ENCODE results near the gene TSBP1.

The TSBP1 gene, protein sequence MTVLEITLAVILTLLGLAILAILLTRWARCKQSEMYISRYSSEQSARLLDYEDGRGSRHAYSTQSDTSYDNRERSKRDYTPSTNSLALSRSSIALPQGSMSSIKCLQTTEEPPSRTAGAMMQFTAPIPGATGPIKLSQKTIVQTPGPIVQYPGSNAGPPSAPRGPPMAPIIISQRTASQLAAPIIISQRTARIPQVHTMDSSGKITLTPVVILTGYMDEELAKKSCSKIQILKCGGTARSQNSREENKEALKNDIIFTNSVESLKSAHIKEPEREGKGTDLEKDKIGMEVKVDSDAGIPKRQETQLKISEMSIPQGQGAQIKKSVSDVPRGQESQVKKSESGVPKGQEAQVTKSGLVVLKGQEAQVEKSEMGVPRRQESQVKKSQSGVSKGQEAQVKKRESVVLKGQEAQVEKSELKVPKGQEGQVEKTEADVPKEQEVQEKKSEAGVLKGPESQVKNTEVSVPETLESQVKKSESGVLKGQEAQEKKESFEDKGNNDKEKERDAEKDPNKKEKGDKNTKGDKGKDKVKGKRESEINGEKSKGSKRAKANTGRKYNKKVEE

DNA sequence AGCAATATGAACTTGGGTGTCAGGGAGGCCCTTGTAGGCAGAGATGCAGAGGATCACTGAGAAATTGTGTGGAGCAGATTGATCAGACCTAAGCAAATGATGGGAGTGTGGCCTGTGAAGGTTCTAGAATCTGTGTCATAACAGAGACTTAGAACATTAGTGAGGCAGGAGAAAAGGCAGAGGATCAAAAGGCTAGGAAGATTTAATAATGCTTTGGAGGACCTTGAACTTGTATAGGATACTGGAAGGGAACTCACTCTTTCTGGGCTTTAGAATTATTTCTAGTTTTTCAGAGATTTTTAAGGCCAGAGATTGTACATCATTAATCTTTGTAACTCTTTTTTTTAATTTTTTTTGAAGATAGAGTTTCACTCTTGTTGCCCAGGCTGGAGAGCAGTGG, at the start of gene TSBP1:
Gene TSBP1, minus strand, starts transcription at position 101 of the 400 bp plus-strand sequence. CDS start 197 bp downstream, outside the sequence.
- H3K27me3 ChIP-seq (replicated peaks; ENCODE audit: control insufficient read depth, insufficient read depth, low read length), result no peaks in the 10 kb centered on the region; the same call in 1 of the 2 replicates
- DNase-seq (ENCODE audit: extremely low read depth, insufficient read length), result no peak
- no peaks in the 10 kb centered on the region for H3K36me3 ChIP-seq (ENCODE audit: control insufficient read depth, insufficient read depth, low read length)
- TF ChIP-seq, protein P1, sequence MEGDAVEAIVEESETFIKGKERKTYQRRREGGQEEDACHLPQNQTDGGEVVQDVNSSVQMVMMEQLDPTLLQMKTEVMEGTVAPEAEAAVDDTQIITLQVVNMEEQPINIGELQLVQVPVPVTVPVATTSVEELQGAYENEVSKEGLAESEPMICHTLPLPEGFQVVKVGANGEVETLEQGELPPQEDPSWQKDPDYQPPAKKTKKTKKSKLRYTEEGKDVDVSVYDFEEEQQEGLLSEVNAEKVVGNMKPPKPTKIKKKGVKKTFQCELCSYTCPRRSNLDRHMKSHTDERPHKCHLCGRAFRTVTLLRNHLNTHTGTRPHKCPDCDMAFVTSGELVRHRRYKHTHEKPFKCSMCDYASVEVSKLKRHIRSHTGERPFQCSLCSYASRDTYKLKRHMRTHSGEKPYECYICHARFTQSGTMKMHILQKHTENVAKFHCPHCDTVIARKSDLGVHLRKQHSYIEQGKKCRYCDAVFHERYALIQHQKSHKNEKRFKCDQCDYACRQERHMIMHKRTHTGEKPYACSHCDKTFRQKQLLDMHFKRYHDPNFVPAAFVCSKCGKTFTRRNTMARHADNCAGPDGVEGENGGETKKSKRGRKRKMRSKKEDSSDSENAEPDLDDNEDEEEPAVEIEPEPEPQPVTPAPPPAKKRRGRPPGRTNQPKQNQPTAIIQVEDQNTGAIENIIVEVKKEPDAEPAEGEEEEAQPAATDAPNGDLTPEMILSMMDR (IDR thresholded peaks at IDR 0.05; ENCODE audit: insufficient read depth, low read length, poor library complexity, severe bottlenecking), result no peak
- no peak within 1 kb of the TSS for H3K4me3 ChIP-seq (replicated peaks; ENCODE audit: low read depth, low read length)

DNA sequence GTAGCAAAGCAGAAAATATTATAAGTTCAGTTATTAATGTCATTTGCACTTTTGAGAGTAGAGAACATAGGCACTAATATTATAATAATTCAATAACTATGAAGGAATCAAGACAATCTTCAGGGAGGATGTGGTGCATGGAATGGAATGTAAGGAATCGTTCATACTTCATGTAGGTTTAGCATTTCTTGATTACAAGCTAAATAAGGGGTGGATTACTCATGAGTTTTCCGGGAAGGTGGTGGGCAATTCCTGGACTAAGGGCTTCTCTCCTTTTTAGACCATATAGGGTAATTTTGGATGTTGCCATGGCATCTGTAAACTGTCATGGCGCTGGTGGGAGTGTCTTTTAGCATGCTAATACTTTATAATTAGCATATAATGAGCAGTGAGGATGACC, 44.3 kb upstream of the TSBP1 start:
- Histone ChIP-seq H3K27me3 (replicated peaks; ENCODE audit: control insufficient read depth, insufficient read depth, low read length) (peaks cover 2% of the 10 kb centered on the region; the same call in 1 of the 2 replicates), H3K36me3 (ENCODE audit: control insufficient read depth, insufficient read depth, low read length) (no peaks in the 10 kb centered on the region), H3K4me3 (replicated peaks; ENCODE audit: low read depth, low read length) (no peak overlapping the region)
- TF ChIP-seq, protein P1 (IDR thresholded peaks at IDR 0.05; ENCODE audit: insufficient read depth, low read length, poor library complexity, severe bottlenecking), result no peak
- DNase-seq (ENCODE audit: extremely low read depth, insufficient read length), result no peak

DNA sequence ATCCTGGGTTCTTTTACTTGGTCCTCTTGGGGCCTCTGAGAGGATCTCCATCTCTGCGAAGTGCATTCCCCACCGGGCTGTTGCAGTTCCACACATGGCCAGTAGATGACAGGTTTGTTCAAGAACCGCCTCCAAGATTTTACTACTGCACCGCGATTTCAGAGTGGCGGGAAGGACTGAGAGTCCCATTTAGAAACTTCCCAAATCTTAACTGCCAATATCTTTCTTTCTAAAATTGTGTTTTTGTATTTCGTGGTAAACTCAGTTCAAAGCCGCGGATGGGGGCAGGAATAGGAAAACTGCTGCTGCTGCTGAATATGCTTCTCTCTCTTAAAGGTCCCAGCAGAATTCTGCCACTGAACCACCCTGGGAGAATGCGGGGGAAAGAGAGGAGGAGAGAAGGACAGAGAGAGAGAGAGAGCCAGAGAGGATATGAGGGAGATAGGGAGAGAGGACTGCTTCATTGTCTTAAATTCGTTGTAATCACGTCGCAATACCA, 43.9 kb upstream of the TSBP1 start:
- TF ChIP-seq, protein P1 (IDR thresholded peaks at IDR 0.05; ENCODE audit: insufficient read depth, low read length, poor library complexity, severe bottlenecking), result peak; percentile 97
- no peak overlapping the region for H3K4me3 ChIP-seq (replicated peaks; ENCODE audit: low read depth, low read length)

DNA sequence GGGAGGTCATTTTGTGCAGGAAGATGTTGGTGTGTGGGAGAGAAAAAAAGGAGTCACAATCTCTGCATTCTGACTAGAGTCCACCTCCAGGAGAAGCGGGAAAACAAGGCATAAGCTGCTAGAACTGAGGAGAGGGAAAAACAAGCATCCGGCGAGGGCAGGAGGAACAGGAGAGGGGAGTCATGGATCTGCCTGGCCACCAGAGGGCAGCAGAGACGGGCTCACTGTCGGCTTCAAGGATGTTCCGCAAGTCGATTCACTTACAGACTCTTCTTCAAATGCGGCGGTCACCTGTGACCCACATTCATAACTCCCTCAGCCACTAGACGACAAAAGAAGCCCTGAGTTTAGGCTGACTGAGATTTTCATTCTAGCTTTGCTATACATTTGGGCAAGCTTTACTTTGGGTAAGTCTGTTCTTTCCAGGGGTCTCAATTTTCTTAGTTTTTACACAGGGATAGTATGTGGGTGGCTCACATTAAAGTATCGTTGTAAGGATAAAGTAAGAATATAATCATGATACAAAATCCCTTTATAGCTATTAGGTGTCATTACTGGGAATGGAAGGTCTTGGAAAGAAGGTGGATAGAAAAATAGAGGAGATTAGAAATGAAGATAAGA, 41.8 kb upstream of the TSBP1 start:
- no peaks in the 10 kb centered on the region for H3K36me3 ChIP-seq (ENCODE audit: control insufficient read depth, insufficient read depth, low read length)
- peaks cover 2% of the 10 kb centered on the region; the same call in 1 of the 2 replicates for H3K27me3 ChIP-seq (replicated peaks; ENCODE audit: control insufficient read depth, insufficient read depth, low read length)
- TF ChIP-seq, protein P1 (IDR thresholded peaks at IDR 0.05; ENCODE audit: insufficient read depth, low read length, poor library complexity, severe bottlenecking), result peak; percentile 88
- peak; percentile 66 for DNase-seq (ENCODE audit: extremely low read depth, insufficient read length)
- no peak overlapping the region for H3K4me3 ChIP-seq (replicated peaks; ENCODE audit: low read depth, low read length)

More for the DNA sequence above, 43.9 kb upstream of the TSBP1 start:
- DNase-seq (ENCODE audit: extremely low read depth, insufficient read length), result no peak
- H3K27me3 ChIP-seq (replicated peaks; ENCODE audit: control insufficient read depth, insufficient read depth, low read length), result peaks cover 2% of the 10 kb centered on the region; the same call in 1 of the 2 replicates
- no peaks in the 10 kb centered on the region for H3K36me3 ChIP-seq (ENCODE audit: control insufficient read depth, insufficient read depth, low read length)

DNA sequence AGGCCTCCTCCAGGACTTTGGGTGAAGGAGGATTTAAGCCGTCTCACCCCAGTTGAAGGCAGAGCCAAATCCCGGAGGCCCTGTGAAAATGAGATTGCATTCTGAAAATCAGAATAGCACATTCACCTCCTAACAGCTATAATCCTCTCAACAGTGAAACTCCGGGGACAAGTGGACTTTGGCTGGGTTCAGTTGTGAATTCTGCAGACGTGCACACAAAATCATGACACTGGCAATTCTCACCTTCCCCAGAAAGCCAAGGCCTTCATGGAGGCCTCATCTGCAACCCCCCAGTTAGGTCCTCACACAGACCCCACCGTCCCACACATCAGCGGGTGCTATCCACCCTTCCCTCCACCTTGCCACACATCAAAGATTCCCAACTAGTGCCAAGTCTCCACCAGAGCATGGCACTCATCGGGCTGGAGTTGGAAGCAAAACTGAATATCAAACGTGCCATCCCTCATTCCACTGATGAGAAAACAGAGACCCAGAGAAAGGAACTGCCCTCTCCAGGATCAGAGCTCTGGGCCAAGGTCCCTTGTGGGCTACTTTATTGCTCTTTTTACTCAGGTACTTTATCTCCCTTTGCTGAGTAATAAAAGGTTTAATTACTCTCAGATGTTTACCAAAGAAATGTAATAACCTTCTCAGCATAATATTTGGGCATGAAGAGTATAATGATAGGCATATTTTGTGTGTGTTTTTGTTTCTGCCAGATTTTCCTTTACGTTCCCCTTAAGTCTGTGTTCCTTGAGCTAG, 40.0 kb upstream of the TSBP1 start:
- TF ChIP-seq, protein P1 (IDR thresholded peaks at IDR 0.05; ENCODE audit: insufficient read depth, low read length, poor library complexity, severe bottlenecking), result no peak
- no peak overlapping the region for H3K4me3 ChIP-seq (replicated peaks; ENCODE audit: low read depth, low read length)
- peaks cover 2% of the 10 kb centered on the region; the same call in 1 of the 2 replicates for H3K27me3 ChIP-seq (replicated peaks; ENCODE audit: control insufficient read depth, insufficient read depth, low read length)
- H3K36me3 ChIP-seq (ENCODE audit: control insufficient read depth, insufficient read depth, low read length), result no peaks in the 10 kb centered on the region
- no peak for DNase-seq (ENCODE audit: extremely low read depth, insufficient read length)

Data from GM06990 (cell line).